CD4-positive, alpha-beta T cell treated with Interferon alpha-2 for 1 hour (primary cell): ENCODE data around the gene FLRT2.

Experiments used
- DNase-seq, 2 donors: peaks; one replicate each; pipeline ENCODE4 v3.0.0-alpha.2; 2020 to 2022

Gene FLRT2

DNA sequence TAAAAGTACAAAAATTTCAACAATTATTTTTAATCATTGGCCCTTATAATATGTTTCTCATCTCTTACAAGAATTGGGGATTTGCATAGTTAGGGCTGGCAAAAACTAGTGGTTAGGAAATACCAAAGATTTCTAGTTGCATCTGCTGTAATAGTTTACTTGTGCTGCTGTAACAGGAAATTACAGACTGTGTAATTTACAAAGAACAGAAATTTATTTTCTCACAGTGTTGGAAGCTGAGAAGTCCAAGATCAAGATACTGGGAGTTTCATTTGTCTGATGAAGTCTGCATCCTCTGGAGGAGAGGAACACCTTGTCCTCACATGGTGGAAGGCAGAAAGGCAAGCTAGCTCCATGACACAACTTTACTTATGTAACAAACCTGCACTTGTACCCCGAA is 157.0 kb downstream of the FLRT2 start:
- no peak for DNase-seq

DNA sequence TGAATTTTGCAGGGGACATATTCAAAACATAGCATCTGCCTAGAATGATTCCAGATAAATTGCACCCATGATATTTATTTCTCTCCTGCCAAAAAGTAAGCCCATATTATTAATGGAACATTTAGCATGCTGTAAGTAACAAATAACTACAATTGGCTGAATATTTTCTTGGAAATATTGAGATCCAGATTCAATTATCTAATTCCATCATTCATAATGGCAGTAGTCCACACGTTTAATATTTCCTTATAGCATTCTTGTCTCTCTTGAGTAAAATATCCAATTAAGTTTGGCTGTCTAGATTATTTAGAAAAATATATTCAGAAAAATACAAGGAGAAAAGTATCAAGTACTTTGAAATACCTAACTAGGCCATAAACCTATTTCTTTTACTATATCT is 157.5 kb downstream of the FLRT2 start:
- DNase-seq: no peak

DNA sequence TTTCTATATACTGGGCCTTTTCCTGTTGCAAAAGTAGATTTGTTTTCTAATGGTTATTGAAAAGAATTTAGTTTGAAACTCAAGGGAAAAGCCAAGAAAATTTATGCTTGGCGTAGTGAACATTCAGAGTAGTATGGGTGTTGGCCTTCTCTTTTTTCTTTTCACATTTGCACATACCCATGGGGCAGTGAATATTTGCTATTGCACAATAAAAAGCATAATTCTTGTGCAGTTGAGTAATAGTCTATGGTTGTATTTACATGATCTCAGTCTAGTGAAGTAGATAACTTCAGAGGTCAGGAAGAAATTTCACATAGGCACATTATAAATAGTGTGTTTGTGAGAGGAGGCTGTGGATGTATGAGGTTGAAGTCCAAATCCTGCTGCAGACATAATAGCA is 158.1 kb downstream of the FLRT2 start:
- DNase-seq: no peak

DNA sequence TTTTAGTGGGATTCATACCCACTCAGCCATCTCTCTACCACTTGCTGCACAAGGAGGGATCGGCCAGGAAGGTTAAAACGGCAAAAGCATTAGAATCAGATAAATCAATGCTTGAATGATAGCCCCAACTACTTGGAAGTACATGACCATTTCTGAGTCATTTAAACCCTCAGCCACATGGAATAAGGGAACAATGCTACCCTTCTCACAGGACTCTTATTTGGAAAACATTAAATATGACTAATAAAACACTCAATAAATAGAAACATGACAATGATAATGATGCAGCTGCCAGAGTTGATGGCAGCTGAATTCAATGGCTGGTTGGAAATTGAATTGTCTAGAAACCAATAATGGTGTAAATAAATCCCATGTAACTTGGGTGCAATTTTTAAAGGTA is 165.4 kb downstream of the FLRT2 start:
- DNase-seq: no peak

DNA sequence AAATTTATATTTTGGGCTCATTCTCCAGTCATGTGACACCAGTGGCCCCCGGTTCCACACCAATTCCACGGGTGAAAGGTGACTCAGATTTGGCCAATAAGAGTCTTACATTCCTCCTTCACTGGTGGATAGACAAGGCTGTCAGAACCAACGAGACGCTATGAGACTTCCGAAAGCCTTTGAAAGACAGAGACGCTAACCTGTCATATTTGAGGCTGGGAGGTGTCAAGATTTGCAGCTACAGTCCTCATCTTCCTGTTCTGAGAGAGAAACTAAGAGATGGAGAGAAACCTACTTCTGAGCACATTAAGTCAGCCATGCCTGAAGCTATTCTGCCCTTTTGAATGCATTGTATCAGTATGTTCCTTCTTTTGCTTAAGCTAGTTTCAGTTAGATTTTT is 171.2 kb downstream of the FLRT2 start:
- DNase-seq: no peak

DNA sequence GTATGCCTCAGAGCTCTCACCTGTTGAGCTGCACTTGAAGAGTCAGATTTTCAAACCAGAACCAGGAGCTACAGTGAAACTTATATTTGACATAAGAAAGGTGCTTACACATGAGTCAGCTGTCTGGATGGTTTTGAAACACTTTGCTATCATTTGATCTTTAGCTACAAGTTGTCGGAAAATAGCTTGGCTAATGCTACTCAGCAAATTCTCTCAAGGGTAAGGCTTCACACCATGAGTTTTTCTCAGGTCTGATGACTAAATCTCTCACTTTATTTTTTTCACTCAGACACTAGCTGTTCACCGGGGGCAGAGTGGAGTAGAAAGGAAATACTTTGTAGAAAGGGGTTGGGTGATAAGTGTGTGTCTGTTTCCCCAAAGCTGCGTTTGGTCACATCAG is 171.8 kb downstream of the FLRT2 start:
- DNase-seq: no peak

DNA sequence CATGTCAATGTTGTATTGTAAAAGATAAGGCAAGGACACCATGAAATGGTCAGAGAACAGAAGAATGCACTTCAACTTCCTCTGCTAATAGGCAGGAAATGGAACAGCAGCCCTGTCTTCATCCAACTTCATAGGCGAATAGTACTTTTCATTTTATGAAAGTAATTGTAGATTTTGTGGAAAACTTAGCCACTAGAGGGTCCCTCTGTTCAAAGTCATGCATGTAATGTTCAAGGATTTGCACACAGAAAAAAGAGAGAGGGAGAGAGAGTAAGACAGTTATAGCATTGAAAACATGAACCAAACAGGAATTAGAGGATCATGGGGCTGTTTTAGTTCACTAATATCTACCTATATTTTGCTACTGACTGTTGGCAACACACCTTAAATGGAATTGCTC is 172.2 kb downstream of the FLRT2 start:
- DNase-seq: no peak

DNA sequence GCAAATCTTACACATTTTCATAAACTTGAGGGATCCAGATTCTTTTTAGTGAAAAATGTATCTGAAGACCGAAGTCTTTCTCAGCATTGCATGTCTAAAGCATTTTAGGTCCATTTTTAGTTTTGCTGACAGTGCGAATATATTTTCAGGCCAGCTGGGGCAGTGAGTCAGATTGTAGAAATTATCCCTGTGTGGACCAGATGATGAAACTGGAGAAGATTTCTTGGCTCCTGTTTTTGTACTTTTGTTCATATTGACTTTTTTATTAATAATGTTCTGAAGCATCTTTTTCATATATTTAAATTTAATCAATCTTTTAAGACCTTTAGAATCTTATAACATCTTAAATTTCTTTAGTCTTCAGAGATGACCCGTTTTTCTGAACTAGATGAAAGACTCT is 173.1 kb downstream of the FLRT2 start:
- DNase-seq: no peak
